H1 (cell line): ENCODE results near the gene EPN2. TPM values are rescaled to one million over a fixed set of nuclear protein-coding genes. Genes with fewer than 3 reads are reported as not detected.

Experiments used
- CTBP2 ChIP-seq: IDR thresholded peaks from 2 replicates; pipeline ENCODE4 v1.7.0; 2011; ENCODE audit warnings: borderline replicate concordance, mild to moderate bottlenecking, moderate library complexity, mixed read lengths, low read length; ENCODE audit not compliant: insufficient read depth, insufficient read length
- EP300 ChIP-seq, 2 experiments: IDR thresholded peaks; 1 replicate in 1 of 2; 2 replicates in 1 of 2; pipeline ENCODE4 v1.6.1; 2011 to 2012; ENCODE audit warnings: low read depth in 2 of 2, low read length in 2 of 2, mild to moderate bottlenecking in 2 of 2, borderline replicate concordance in 1 of 2, inconsistent platforms in 1 of 2, moderate library complexity in 1 of 2
- POLR2A ChIP-seq, 2 experiments: IDR thresholded peaks; 1 replicate in 1 of 2; 2 replicates in 1 of 2; pipeline ENCODE4 v1.6.1; 2011; ENCODE audit warnings: low read depth in 2 of 2, low read length in 2 of 2, mild to moderate bottlenecking in 2 of 2; ENCODE audit errors: control extremely low read depth in 1 of 2
- RAD21 ChIP-seq, 2 experiments: IDR thresholded peaks in 1 of 2; conservative IDR thresholded peaks in 1 of 2; 2 replicates each; pipeline ENCODE4 v1.6.1; 2011; ENCODE audit warnings: low read depth in 2 of 2, low read length in 2 of 2, improper control_type of control experiment in 1 of 2, inconsistent platforms in 1 of 2, mild to moderate bottlenecking in 1 of 2, moderate library complexity in 1 of 2
- polyA plus RNA-seq, 7 experiments: library from polyadenylated mRNA; depleted of rRNA in 3 of 7; stranded (reverse) in 5 of 7; unstranded in 2 of 7; fragments of >200 nt in 5 of 7; fragments of 200-250 nt in 2 of 7; gene quantifications; 1 replicate in 5 of 7; 2 replicates in 1 of 7; 4 replicates in 1 of 7; pipeline versions ENCODE4 v1.2.1 to v1.2.3, GENCODE V29; 2011 to 2013; ENCODE audit warnings: missing spikeins in 2 of 7, mixed read lengths in 2 of 7
- total RNA-seq: library from RNA; stranded (reverse); fragmentation: NEBNext Ultra II Directional; extraction: Animal tissue kit (Norgen Biotek cat#: 25700); gene quantifications from 2 replicates; pipeline ENCODE4 v1.2.1, GENCODE V29; 2021
- TF ChIP-seq, protein P1 (sequence below): fragments of 300-600 bp; sonication (generic); IDR thresholded peaks from 2 replicates; pipeline ENCODE4 v1.7.1; 2012; ENCODE audit warnings: low read length, moderate library complexity, mild to moderate bottlenecking, inconsistent platforms; ENCODE audit not compliant: insufficient replicate concordance
- TF ChIP-seq, protein P2 (sequence below): IDR thresholded peaks from 2 replicates; pipeline ENCODE4 v1.6.1; 2011; ENCODE audit warnings: low read length, improper control_type of control experiment
- TF ChIP-seq, protein P3 (sequence below): IDR thresholded peaks from 2 replicates; pipeline ENCODE4 v1.6.1; 2011; ENCODE audit warnings: low read depth, mild to moderate bottlenecking, low read length; ENCODE audit not compliant: insufficient read depth

Gene EPN2
- total and polyA plus RNA-seq, 2 of the 8 experiments (the other 6 are each of a cell fraction or from before 2014, with no cell fraction given): 28.7 to 55.8 TPM

DNA sequence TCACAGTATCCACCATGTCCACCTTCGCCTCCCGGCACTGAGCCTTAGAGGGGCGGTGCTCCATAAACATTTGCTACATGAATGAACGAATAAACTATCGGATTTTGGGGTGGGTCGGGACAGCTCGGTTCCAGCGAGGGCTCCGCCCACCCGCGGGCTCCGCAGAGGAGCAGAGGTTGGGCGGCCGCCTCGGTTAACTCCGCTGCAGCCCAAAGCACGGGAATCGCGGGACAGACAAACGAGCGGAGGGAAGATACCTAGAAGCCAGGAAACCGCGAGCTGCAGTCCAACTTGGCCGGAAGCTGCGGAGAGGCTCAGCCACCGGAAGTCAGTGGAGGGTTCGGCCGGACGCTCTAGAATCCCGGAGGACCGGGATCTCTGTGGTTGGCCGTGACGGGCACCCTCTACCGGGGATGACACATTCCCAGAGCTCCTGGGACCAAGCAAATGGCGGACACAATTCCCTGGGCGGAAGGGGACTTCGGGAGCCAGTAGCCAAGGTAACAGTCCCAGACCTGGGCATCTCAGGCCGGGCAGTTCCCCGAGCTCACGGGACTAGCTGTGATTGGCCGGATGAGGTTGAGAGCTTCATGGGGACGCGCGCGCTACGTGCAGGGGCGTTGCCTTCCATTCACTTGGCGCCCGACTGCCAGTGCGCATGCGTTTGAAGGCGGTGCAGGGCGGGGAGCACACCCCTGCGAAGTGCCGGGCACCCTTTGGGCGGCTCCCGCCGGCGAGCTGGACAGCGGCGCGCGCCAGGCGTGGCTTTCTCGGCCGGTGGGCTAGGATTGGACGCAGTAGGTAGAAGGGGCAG is 140.6 kb downstream of the EPN2 start (continued):
- TF ChIP-seq, protein P1, sequence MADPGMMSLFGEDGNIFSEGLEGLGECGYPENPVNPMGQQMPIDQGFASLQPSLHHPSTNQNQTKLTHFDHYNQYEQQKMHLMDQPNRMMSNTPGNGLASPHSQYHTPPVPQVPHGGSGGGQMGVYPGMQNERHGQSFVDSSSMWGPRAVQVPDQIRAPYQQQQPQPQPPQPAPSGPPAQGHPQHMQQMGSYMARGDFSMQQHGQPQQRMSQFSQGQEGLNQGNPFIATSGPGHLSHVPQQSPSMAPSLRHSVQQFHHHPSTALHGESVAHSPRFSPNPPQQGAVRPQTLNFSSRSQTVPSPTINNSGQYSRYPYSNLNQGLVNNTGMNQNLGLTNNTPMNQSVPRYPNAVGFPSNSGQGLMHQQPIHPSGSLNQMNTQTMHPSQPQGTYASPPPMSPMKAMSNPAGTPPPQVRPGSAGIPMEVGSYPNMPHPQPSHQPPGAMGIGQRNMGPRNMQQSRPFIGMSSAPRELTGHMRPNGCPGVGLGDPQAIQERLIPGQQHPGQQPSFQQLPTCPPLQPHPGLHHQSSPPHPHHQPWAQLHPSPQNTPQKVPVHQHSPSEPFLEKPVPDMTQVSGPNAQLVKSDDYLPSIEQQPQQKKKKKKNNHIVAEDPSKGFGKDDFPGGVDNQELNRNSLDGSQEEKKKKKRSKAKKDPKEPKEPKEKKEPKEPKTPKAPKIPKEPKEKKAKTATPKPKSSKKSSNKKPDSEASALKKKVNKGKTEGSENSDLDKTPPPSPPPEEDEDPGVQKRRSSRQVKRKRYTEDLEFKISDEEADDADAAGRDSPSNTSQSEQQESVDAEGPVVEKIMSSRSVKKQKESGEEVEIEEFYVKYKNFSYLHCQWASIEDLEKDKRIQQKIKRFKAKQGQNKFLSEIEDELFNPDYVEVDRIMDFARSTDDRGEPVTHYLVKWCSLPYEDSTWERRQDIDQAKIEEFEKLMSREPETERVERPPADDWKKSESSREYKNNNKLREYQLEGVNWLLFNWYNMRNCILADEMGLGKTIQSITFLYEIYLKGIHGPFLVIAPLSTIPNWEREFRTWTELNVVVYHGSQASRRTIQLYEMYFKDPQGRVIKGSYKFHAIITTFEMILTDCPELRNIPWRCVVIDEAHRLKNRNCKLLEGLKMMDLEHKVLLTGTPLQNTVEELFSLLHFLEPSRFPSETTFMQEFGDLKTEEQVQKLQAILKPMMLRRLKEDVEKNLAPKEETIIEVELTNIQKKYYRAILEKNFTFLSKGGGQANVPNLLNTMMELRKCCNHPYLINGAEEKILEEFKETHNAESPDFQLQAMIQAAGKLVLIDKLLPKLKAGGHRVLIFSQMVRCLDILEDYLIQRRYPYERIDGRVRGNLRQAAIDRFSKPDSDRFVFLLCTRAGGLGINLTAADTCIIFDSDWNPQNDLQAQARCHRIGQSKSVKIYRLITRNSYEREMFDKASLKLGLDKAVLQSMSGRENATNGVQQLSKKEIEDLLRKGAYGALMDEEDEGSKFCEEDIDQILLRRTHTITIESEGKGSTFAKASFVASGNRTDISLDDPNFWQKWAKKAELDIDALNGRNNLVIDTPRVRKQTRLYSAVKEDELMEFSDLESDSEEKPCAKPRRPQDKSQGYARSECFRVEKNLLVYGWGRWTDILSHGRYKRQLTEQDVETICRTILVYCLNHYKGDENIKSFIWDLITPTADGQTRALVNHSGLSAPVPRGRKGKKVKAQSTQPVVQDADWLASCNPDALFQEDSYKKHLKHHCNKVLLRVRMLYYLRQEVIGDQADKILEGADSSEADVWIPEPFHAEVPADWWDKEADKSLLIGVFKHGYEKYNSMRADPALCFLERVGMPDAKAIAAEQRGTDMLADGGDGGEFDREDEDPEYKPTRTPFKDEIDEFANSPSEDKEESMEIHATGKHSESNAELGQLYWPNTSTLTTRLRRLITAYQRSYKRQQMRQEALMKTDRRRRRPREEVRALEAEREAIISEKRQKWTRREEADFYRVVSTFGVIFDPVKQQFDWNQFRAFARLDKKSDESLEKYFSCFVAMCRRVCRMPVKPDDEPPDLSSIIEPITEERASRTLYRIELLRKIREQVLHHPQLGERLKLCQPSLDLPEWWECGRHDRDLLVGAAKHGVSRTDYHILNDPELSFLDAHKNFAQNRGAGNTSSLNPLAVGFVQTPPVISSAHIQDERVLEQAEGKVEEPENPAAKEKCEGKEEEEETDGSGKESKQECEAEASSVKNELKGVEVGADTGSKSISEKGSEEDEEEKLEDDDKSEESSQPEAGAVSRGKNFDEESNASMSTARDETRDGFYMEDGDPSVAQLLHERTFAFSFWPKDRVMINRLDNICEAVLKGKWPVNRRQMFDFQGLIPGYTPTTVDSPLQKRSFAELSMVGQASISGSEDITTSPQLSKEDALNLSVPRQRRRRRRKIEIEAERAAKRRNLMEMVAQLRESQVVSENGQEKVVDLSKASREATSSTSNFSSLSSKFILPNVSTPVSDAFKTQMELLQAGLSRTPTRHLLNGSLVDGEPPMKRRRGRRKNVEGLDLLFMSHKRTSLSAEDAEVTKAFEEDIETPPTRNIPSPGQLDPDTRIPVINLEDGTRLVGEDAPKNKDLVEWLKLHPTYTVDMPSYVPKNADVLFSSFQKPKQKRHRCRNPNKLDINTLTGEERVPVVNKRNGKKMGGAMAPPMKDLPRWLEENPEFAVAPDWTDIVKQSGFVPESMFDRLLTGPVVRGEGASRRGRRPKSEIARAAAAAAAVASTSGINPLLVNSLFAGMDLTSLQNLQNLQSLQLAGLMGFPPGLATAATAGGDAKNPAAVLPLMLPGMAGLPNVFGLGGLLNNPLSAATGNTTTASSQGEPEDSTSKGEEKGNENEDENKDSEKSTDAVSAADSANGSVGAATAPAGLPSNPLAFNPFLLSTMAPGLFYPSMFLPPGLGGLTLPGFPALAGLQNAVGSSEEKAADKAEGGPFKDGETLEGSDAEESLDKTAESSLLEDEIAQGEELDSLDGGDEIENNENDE: no peak
- TF ChIP-seq POLR2A (IDR thresholded peaks at IDR 0.05; ENCODE audit: control extremely low read depth in 1 of 2, low read depth in 2 of 2, low read length in 2 of 2): peak; percentile 38 to 87
- no peak for TF ChIP-seq EP300 (IDR thresholded peaks at IDR 0.05; ENCODE audit: borderline replicate concordance in 1 of 2, low read depth in 2 of 2, low read length in 2 of 2)
- no peak for TF ChIP-seq RAD21 (IDR thresholded peaks at IDR 0.05 in 1 of 2, conservative IDR thresholded peaks at IDR 0.05 in 1 of 2; ENCODE audit: low read depth in 2 of 2, low read length in 2 of 2)
- TF ChIP-seq, protein P2, sequence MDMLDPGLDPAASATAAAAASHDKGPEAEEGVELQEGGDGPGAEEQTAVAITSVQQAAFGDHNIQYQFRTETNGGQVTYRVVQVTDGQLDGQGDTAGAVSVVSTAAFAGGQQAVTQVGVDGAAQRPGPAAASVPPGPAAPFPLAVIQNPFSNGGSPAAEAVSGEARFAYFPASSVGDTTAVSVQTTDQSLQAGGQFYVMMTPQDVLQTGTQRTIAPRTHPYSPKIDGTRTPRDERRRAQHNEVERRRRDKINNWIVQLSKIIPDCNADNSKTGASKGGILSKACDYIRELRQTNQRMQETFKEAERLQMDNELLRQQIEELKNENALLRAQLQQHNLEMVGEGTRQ: no peak
- no peak for TF ChIP-seq CTBP2
- TF ChIP-seq, protein P3, sequence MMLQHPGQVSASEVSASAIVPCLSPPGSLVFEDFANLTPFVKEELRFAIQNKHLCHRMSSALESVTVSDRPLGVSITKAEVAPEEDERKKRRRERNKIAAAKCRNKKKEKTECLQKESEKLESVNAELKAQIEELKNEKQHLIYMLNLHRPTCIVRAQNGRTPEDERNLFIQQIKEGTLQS: no peak
